HG02623 (cell line): ENCODE data around the gene EIF4E3.

ENCODE experiments used
- ATAC-seq: cut with Tn5 transposase; IDR thresholded peaks from one replicate; pipeline ENCODE4 v1.9.1; 2021; ENCODE audit warnings: moderate library complexity; ENCODE audit not compliant: unreplicated experiment

Gene EIF4E3

GRCh38 chr3:71690341-71690841 is 34.8 kb downstream of the EIF4E3 start:
- no peak for ATAC-seq

- ATAC-seq: no peak
Observed at GRCh38 chr3:71689291-71689690, 35.9 kb downstream of the EIF4E3 start.

- ATAC-seq: no peak
Observed at GRCh38 chr3:71688121-71688520, 37.1 kb downstream of the EIF4E3 start.

GRCh38 chr3:71685686-71686085 is 39.5 kb downstream of the EIF4E3 start:
- no peak for ATAC-seq

GRCh38 chr3:71684757-71685386 is 40.3 kb downstream of the EIF4E3 start:
- no peak for ATAC-seq

- no peak for ATAC-seq
Observed at GRCh38 chr3:71684046-71684756, 41.0 kb downstream of the EIF4E3 start.

GRCh38 chr3:71681224-71681668 is 44.0 kb downstream of the EIF4E3 start:
- ATAC-seq: no peak

GRCh38 chr3:71680603-71681002 is 44.6 kb downstream of the EIF4E3 start:
- ATAC-seq: no peak

GRCh38 chr3:71676931-71677330 is 48.3 kb downstream of the EIF4E3 start:
- no peak for ATAC-seq

- ATAC-seq: no peak
Observed at GRCh38 chr3:71673486-71673885, 51.7 kb downstream of the EIF4E3 start.

- ATAC-seq: no peak
Observed at GRCh38 chr3:71672807-71673206, 52.4 kb downstream of the EIF4E3 start.

GRCh38 chr3:71672340-71672739 is 52.9 kb downstream of the EIF4E3 start:
- ATAC-seq: no peak

- no peak for ATAC-seq
Observed at GRCh38 chr3:71671216-71671845, 53.9 kb downstream of the EIF4E3 start.

- no peak for ATAC-seq
Observed at GRCh38 chr3:71662568-71662967, 62.6 kb downstream of the EIF4E3 start.

- no peak for ATAC-seq
Observed at GRCh38 chr3:71662056-71662455, 63.1 kb downstream of the EIF4E3 start.

GRCh38 chr3:71659864-71660591 is 65.2 kb downstream of the EIF4E3 start:
- no peak for ATAC-seq

- ATAC-seq: no peak
Observed at GRCh38 chr3:71657831-71658530, 67.2 kb downstream of the EIF4E3 start.

GRCh38 chr3:71655061-71655460 is 70.1 kb downstream of the EIF4E3 start:
- ATAC-seq: no peak

- ATAC-seq: no peak
Observed at GRCh38 chr3:71653414-71653807, 71.8 kb downstream of the EIF4E3 start.

GRCh38 chr3:71652781-71653413 is 72.3 kb downstream of the EIF4E3 start:
- no peak for ATAC-seq
